Memory B cell (primary cell): ENCODE results near the gene OR52W1.
A peak's percentile ranks its signal among the peaks of the same experiment; 100 is the strongest.
"Not testable (repeated sequence)": the region's sequence is repeated elsewhere in the genome, so short reads cannot be mapped to it uniquely, and the experiment has no call there.

ENCODE experiments used
- ATAC-seq: fragments of 150-1000 bp; cut with Tn5 transposase; 2 replicates; pipeline ENCODE4 v1.10.0; 2021; ENCODE audit warnings: low read depth, mild to moderate bottlenecking, moderate library complexity
- DNase-seq, 2 donors: peaks; one replicate each; pipeline ENCODE4 v3.0.0; 2022; ENCODE audit warnings: low spot score in 2 of 2
- H3K27ac Mint-ChIP-seq: one replicate; pipeline ENCODE4 v1.8.0; 2022; ENCODE audit warnings: mild to moderate bottlenecking, moderate library complexity, mixed read lengths
- H3K27me3 Mint-ChIP-seq: one replicate; pipeline ENCODE4 v1.8.0; 2022; ENCODE audit warnings: mixed read lengths
- H3K36me3 Mint-ChIP-seq: one replicate; pipeline ENCODE4 v1.8.0; 2022; ENCODE audit warnings: mild to moderate bottlenecking, mixed read lengths
- H3K4me1 Mint-ChIP-seq: one replicate; pipeline ENCODE4 v1.8.0; 2022; ENCODE audit warnings: mixed read lengths
- H3K4me3 Mint-ChIP-seq: one replicate; pipeline ENCODE4 v1.8.0; 2022; ENCODE audit warnings: mild to moderate bottlenecking, moderate library complexity, mixed read lengths
- H3K9me3 Mint-ChIP-seq: one replicate; pipeline ENCODE4 v1.8.0; 2022; ENCODE audit warnings: mixed read lengths

OR52W1 gene

DNA sequence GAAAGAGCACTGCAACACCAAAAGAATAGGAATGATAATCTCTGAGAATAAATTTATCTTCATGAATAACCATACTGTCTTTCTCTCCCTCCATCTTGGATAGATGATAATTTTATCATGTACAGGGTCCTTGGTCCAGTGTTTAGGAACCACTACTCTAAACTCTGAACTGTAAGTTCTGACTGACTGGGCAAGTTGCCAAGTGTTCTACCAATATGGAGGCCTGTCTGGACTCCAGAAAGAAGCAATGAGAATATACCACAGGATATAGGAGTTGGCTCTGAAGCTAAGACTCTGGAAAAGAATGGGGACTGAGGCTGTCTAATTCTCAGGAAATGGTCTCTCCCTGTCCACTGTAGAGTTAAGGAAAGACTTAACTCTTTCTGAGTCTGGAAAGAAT, 33.9 kb downstream of the OR52W1 start:
- ATAC-seq = no peak
- no peak for DNase-seq
- Mint-ChIP-seq H3K4me1 (peaks cover 32% of the 10 kb centered on the region), H3K4me3 (peak overlapping the region; percentile 31), H3K36me3 (peaks cover 6% of the 10 kb centered on the region), H3K27ac (peak overlapping the region; percentile 48), H3K27me3 (no peaks in the 10 kb centered on the region), H3K9me3 (no peaks in the 10 kb centered on the region)

- Mint-ChIP-seq H3K27me3 (no peaks in the 10 kb centered on the region), H3K27ac (peak overlapping the region; percentile 93), H3K9me3 (no peaks in the 10 kb centered on the region), H3K36me3 (peaks cover 4% of the 10 kb centered on the region), H3K4me3 (peak overlapping the region; percentile 98), H3K4me1 (peaks cover 30% of the 10 kb centered on the region)
- DNase-seq (no peak), ATAC-seq (no peak)
These were observed 35.0 kb downstream of the OR52W1 start for GRCh38 chr11:6233984-6234386.

DNA sequence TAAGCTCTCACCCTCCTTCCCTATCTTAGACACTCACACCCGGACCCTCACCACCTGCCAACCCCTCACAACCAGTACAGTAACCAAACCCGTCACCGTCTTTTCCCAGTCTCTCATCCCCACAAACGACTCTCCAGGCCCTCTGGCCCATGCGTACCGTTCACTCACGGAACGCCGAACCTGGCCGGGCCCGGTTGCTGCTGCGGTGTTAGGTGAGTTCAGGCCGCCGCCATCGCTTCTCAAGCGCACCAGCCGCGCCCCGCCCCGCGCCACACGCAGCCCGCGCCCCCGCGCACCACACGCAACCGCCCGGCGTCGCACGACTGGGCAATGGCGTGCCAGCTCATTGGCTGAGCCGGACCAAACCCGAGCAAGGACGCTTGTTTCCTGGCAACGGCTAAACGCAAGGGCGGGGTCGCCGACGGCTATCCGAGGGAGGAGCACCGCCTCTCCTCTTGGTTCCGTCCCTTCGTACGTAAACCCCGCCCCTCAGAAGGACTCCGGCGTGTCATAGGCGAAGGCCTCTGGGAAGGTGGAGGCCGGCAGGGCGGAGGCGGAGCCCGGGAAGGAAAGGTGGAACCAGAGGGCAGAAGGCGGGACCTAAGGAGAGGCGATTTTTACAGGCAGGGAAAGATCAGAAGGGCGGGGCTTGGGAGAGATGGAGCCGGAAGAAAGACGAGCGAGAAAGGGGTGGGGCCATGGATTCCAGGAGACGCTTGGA, 35.5 kb downstream of the OR52W1 start, which contains the start of gene FHIP1B:
TSS of gene FHIP1B (minus strand) at position 250 of the 721 bp plus-strand sequence. CDS start 10,120 bp downstream, outside the sequence.
- peak within 1 kb of the TSS; percentile 98 for H3K4me3 Mint-ChIP-seq
- no peaks in the 10 kb centered on the region for H3K9me3 Mint-ChIP-seq
- peak within 1 kb of the TSS; percentile 93 for H3K27ac Mint-ChIP-seq
- peaks cover under 1% of the 10 kb centered on the region for H3K36me3 Mint-ChIP-seq
- ATAC-seq = peak; percentile 85
- DNase-seq = peak; percentile 94 to 99
- H3K4me1 Mint-ChIP-seq = peaks cover 26% of the 10 kb centered on the region
- no peaks in the 10 kb centered on the region for H3K27me3 Mint-ChIP-seq

- H3K9me3 Mint-ChIP-seq = no peaks in the 10 kb centered on the region
- ATAC-seq = no peak
- no peak overlapping the region for H3K27ac Mint-ChIP-seq
These were observed 38.2 kb downstream of the OR52W1 start for GRCh38 chr11:6237266-6237665.

GRCh38 chr11:6237761-6238302, 38.8 kb downstream of the OR52W1 start:
- Mint-ChIP-seq H3K4me1 (peaks cover 19% of the 10 kb centered on the region), H3K27me3 (peaks cover 10% of the 10 kb centered on the region), H3K36me3 (no peaks in the 10 kb centered on the region), H3K4me3 (no peak overlapping the region), H3K27ac (no peak overlapping the region), H3K9me3 (no peaks in the 10 kb centered on the region)
- ATAC-seq = no peak
- no peak for DNase-seq

More at GRCh38 chr11:6237266-6237665, 38.2 kb downstream of the OR52W1 start:
- H3K36me3 Mint-ChIP-seq = no peaks in the 10 kb centered on the region
- no peak for DNase-seq
- H3K4me1 Mint-ChIP-seq = peaks cover 20% of the 10 kb centered on the region
- peaks cover 7% of the 10 kb centered on the region for H3K27me3 Mint-ChIP-seq
- no peak overlapping the region for H3K4me3 Mint-ChIP-seq

- DNase-seq = no peak
- Mint-ChIP-seq H3K27ac (no peak within 1 kb of the TSS), H3K36me3 (no peaks in the 10 kb centered on the region), H3K4me3 (no peak within 1 kb of the TSS), H3K4me1 (peaks cover 13% of the 10 kb centered on the region), H3K27me3 (peaks cover 12% of the 10 kb centered on the region), H3K9me3 (no peaks in the 10 kb centered on the region)
- no peak for ATAC-seq
These were observed 39.9 kb downstream of the OR52W1 start, which contains the start of gene CNGA4 for GRCh38 chr11:6238902-6239301. Gene CNGA4, plus strand, starts transcription at chr11:6239089. Its CDS starts 118 bp downstream, at chr11:6239207.

GRCh38 chr11:6240139-6240538, 41.1 kb downstream of the OR52W1 start:
- ATAC-seq (no peak), DNase-seq (no peak)
- Mint-ChIP-seq H3K4me1 (peaks cover 6% of the 10 kb centered on the region), H3K27ac (no peak overlapping the region), H3K36me3 (no peaks in the 10 kb centered on the region), H3K9me3 (no peaks in the 10 kb centered on the region), H3K27me3 (peaks cover 18% of the 10 kb centered on the region), H3K4me3 (no peak overlapping the region)

DNA sequence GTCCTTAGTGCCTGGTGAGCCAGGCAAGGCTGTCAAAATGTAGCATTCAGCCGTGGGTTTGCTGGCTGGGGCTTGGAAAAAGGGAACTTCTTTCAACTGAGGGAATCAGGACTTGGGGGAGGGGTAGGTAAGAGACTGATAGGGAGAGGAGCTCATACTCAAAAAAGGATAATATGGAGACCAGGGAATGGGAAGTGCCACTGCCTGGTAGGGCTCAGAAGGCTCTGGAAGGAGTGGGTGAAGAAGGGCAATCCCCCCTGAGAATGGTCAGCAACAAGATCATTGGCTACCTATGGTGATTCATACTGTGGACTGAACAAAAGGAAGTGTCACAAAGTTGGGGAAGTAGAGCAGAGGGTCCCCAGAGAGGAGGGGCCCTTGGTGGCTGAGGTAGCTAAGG, 41.8 kb downstream of the OR52W1 start:
- DNase-seq (no peak), ATAC-seq (no peak)
- H3K27me3 Mint-ChIP-seq = peaks cover 18% of the 10 kb centered on the region
- no peak overlapping the region for H3K4me3 Mint-ChIP-seq
- H3K36me3 Mint-ChIP-seq = no peaks in the 10 kb centered on the region
- H3K4me1 Mint-ChIP-seq = peaks cover 3% of the 10 kb centered on the region
- H3K9me3 Mint-ChIP-seq = no peaks in the 10 kb centered on the region
- no peak overlapping the region for H3K27ac Mint-ChIP-seq

DNA sequence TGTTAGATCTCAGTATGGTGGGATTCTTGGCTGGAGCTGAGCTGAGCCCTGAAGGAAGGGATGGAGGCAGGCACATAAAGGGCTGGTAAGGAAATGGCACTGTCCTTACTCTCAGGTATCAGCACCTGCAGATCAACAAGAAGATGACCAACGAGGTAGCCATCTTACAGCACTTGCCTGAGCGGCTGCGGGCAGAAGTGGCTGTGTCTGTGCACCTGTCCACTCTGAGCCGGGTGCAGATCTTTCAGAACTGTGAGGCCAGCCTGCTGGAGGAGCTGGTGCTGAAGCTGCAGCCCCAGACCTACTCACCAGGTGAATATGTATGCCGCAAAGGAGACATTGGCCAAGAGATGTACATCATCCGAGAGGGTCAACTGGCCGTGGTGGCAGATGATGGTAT, 42.3 kb downstream of the OR52W1 start:
- Mint-ChIP-seq H3K4me3 (no peak overlapping the region), H3K9me3 (no peaks in the 10 kb centered on the region), H3K27me3 (peaks cover 18% of the 10 kb centered on the region), H3K36me3 (no peaks in the 10 kb centered on the region), H3K27ac (no peak overlapping the region), H3K4me1 (peaks cover 3% of the 10 kb centered on the region)
- DNase-seq (no peak), ATAC-seq (no peak)

DNA sequence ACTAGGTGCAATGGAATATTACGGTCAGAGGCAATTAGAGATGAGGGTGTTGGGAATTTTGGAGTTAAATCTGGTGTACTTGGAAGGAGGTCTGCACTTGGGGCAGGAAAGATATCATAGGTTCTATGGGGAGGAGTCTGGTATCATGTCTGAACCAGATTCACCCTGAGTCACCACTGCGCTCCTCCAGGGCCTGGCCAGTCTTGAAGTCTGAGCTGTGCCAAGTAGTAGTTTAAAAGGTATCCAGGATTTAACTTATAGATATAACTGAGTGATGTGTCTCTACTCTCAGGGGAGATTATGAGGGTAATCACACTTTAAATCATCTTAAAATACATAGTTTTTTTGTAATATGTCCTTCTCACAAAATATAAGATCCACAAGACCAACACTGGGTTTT, 46.5 kb downstream of the OR52W1 start:
- peaks cover 15% of the 10 kb centered on the region for H3K27me3 Mint-ChIP-seq
- H3K4me1 Mint-ChIP-seq = peaks cover 1% of the 10 kb centered on the region
- peaks cover 1% of the 10 kb centered on the region for H3K9me3 Mint-ChIP-seq
- H3K27ac Mint-ChIP-seq = no peak overlapping the region
- no peaks in the 10 kb centered on the region for H3K36me3 Mint-ChIP-seq
- ATAC-seq (no peak), DNase-seq (no peak)
- no peak overlapping the region for H3K4me3 Mint-ChIP-seq

- H3K27ac Mint-ChIP-seq = no peak overlapping the region
- H3K36me3 Mint-ChIP-seq = no peaks in the 10 kb centered on the region
- H3K27me3 Mint-ChIP-seq = peaks cover 6% of the 10 kb centered on the region
- H3K9me3 Mint-ChIP-seq = peaks cover 1% of the 10 kb centered on the region
- no peak overlapping the region for H3K4me3 Mint-ChIP-seq
- no peaks in the 10 kb centered on the region for H3K4me1 Mint-ChIP-seq
- no peak for DNase-seq
- no peak for ATAC-seq
These were observed 49.2 kb downstream of the OR52W1 start for GRCh38 chr11:6248248-6248647.

GRCh38 chr11:6248897-6249296, 49.9 kb downstream of the OR52W1 start:
- not testable (repeated sequence) for H3K27ac Mint-ChIP-seq, H3K9me3 Mint-ChIP-seq, H3K4me3 Mint-ChIP-seq, H3K27me3 Mint-ChIP-seq, H3K4me1 Mint-ChIP-seq, H3K36me3 Mint-ChIP-seq, DNase-seq, ATAC-seq
